Thyroid gland (tissue), 4 donors: ENCODE measurements around the gene RPS19. TPM values are rescaled to one million over a fixed set of nuclear protein-coding genes. Genes with fewer than 3 reads are reported as not detected.

ENCODE experiments used
- DNase-seq, 2 donors: peaks; one replicate each; pipeline ENCODE4 v3.0.0-alpha.2; 2019
- H3K27ac ChIP-seq, 3 donors: fragments of 200-600 bp; sonication (generic); 1 replicate in 2 of 3; 2 replicates in 1 of 3; pipeline ENCODE4 v1.5.1; 2016 to 2019; ENCODE audit warnings: mild to moderate bottlenecking in 1 of 3, moderate library complexity in 1 of 3
- H3K27me3 ChIP-seq: fragments of 200-600 bp; sonication (generic); one replicate; pipeline ENCODE4 v1.5.1; 2019
- H3K36me3 ChIP-seq, 2 donors: fragments of 200-600 bp; sonication (generic); one replicate each; pipeline ENCODE4 v1.5.1; 2016 to 2019
- H3K4me1 ChIP-seq, 2 donors: fragments of 200-600 bp; sonication (generic); one replicate each; pipeline ENCODE4 v1.5.1; 2017 to 2019
- H3K4me3 ChIP-seq, 3 donors: fragments of 200-600 bp; sonication (generic); replicated peaks in 1 of 3; 1 replicate in 2 of 3; 2 replicates in 1 of 3; pipeline ENCODE4 v1.5.1; 2016; ENCODE audit warnings: mild to moderate bottlenecking in 1 of 3
- H3K9me3 ChIP-seq: fragments of 200-600 bp; sonication (generic); one replicate; pipeline ENCODE4 v1.5.1; 2017
- CTCF ChIP-seq, 6 experiments: fragments of 200-600 bp in 3 of 6; fragments of 450-650 bp in 3 of 6; sonication (generic) in 3 of 6; IDR thresholded peaks; one replicate each; pipeline ENCODE4 v1.5.1; 2016 to 2019; ENCODE audit warnings: antibody characterized with exemption in 6 of 6, mild to moderate bottlenecking in 2 of 6, inconsistent platforms in 1 of 6, moderate library complexity in 1 of 6
- POLR2A ChIP-seq, 2 donors: fragments of 450-650 bp; IDR thresholded peaks; one replicate each; pipeline ENCODE4 v1.6.1; 2017; ENCODE audit warnings: antibody characterized with exemption in 2 of 2, mild to moderate bottlenecking in 2 of 2, moderate library complexity in 1 of 2
- WGBS, 2 donors: methylation state at CpG; one replicate each; pipeline ENCODE4 v1.1.5; 2017; 5-methylcytosine and 5-hydroxymethylcytosine counted together
- intact Hi-C: fragments of 100-400 bp; cut with DNase I; formaldehyde crosslinking; loops from one replicate; pipeline ENCODE4 v1.15.1; 2023
- microRNA-seq: library from miRNA; unstranded; fragments of <30 nt; microRNA quantifications from one replicate; pipeline ENCODE4, GENCODE V29; 2016
- small RNA-seq: library from RNA; depleted of rRNA; stranded (forward); fragments of <200 nt; gene quantifications from one replicate; pipeline ENCODE3, GENCODE V24; 2016
- total RNA-seq, 4 donors: library from RNA; depleted of rRNA; stranded (reverse); fragments of >200 nt; gene quantifications; one replicate each; pipeline ENCODE4 v1.2.3, GENCODE V29; 2016

Gene RPS19
- total RNA-seq, 4 donors from 2014 or later: 351 to 1,305 (median 623) TPM

DNA sequence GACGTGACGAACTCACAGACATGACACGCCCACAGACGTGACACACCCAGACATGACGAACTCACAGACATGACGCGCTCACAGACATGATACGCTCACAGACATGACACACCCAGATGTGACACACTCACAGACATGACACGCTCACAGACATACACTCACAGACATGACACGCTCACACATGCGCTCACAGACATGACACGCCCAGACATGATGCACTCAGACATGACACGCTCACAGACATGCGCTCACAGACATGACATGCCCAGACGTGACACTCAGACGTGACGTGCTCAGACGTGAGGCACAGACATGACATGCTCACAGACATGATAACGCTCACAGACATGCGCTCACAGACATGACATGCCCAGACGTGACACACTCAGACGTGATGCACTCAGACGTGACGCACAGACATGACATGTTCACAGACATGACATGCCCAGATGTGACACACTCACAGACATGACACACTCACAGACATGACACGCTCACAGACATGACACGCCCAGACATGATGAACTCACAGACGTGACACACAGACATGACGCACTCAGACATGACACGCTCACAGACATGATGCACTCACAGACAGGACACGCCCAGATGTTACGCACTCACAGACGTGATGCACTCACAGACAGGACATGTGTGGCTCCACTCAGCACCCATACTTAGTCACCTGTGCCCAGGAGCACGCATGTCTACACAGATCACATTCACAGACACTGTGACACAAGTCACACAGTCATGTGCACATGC is 60.1 kb downstream of the RPS19 start:
- H3K9me3 ChIP-seq: no peaks in the 10 kb centered on the region
- 83 to 93% methylated on average over 26 to 31 of the region's 33 CpGs for WGBS, 2 donors
- H3K36me3 ChIP-seq: no peaks in the 10 kb centered on the region
- intact Hi-C loops: no loop called here
- peaks cover 16% of the 10 kb centered on the region for H3K27me3 ChIP-seq
- TF ChIP-seq CTCF (IDR thresholded peaks at IDR 0.05): no peak
- TF ChIP-seq POLR2A (IDR thresholded peaks at IDR 0.05): no peak
- no peak for DNase-seq
- H3K27ac ChIP-seq: no peak overlapping the region
- no peaks in the 10 kb centered on the region for H3K4me1 ChIP-seq
- H3K4me3 ChIP-seq: no peak overlapping the region

- Histone ChIP-seq H3K9me3 (no peaks in the 10 kb centered on the region), H3K4me3 (no peak overlapping the region), H3K27me3 (peaks cover 12% of the 10 kb centered on the region), H3K27ac (no peak overlapping the region), H3K36me3 (no peaks in the 10 kb centered on the region), H3K4me1 (no peaks in the 10 kb centered on the region)
- no peak for DNase-seq
- TF ChIP-seq POLR2A (IDR thresholded peaks at IDR 0.05): no peak
- no peak for TF ChIP-seq CTCF (IDR thresholded peaks at IDR 0.05)
- intact Hi-C loops: no loop called here
- WGBS, 2 donors: 4 to 8% methylated on average over 11 to 26 of the region's 26 CpGs
These were observed 61.0 kb downstream of the RPS19 start for GRCh38 chr19:41920882-41921576.

- WGBS, 2 donors: 6 to 14% methylated on average over 22 of the region's 22 CpGs
- no peak overlapping the region for H3K27ac ChIP-seq
- H3K9me3 ChIP-seq: no peaks in the 10 kb centered on the region
- DNase-seq: no peak
- intact Hi-C loops: no loop called here
- peaks cover 12% of the 10 kb centered on the region for H3K27me3 ChIP-seq
- no peaks in the 10 kb centered on the region for H3K36me3 ChIP-seq
- no peak overlapping the region for H3K4me3 ChIP-seq
- TF ChIP-seq POLR2A (IDR thresholded peaks at IDR 0.05): no peak
- TF ChIP-seq CTCF (IDR thresholded peaks at IDR 0.05): no peak
- no peaks in the 10 kb centered on the region for H3K4me1 ChIP-seq
These were observed 61.8 kb downstream of the RPS19 start for GRCh38 chr19:41921577-41922576.

Small RNAs within 50 kb of the gene (microRNA-seq; reads per million reads assigned to microRNA genes)
- gene MIR6797: not detected

Small RNAs within 50 kb of the gene (small RNA-seq; reads per million reads assigned to genes)
- not detected for gene MIR6797

Other genes with a start within 250 kb of the RPS19 start
- 1 to 10 TPM in 1 of 4 donors, under 1 TPM in 1, not detected in 2; 0.73 to 3.5 TPM for gene CEACAM4, start 233.2 kb upstream of the RPS19 start, total RNA-seq
- not detected for gene CEACAM7, start 172.0 kb upstream of the RPS19 start, total RNA-seq
- 1 to 10 TPM in 2 of 4 donors, not detected in 2; 1.2 to 8.8 TPM for gene CEACAM5, start 151.6 kb upstream of the RPS19 start, total RNA-seq
- under 1 TPM in 2 of 4 donors, not detected in 2; 0.11 to 0.13 TPM for gene CEACAM6, start 104.7 kb upstream of the RPS19 start, total RNA-seq
- gene CEACAM3, start 63.7 kb upstream of the RPS19 start, total RNA-seq: not detected
- not detected for gene LYPD4, start 15.6 kb upstream of the RPS19 start, total RNA-seq
- under 1 TPM in 1 of 4 donors, not detected in 3; 0.13 TPM for gene DMRTC2, start 15.2 kb upstream of the RPS19 start, total RNA-seq
- 1 to 10 TPM in 1 of 4 donors, under 1 TPM in 1, not detected in 2; 0.22 to 1.5 TPM for gene CD79A, start 17.0 kb downstream of the RPS19 start, total RNA-seq
- 10 to 100 TPM; 34.5 to 52.6 (median 42.9) TPM for gene ARHGEF1, start 22.9 kb downstream of the RPS19 start, total RNA-seq
- under 1 TPM in 1 of 4 donors, not detected in 3; 0.24 TPM for gene ERFL, start 68.2 kb downstream of the RPS19 start, total RNA-seq
- gene RABAC1, start 99.1 kb downstream of the RPS19 start, total RNA-seq: 100 to 1,000 TPM; 138 to 359 (median 241) TPM
- gene ATP1A3, start 134.0 kb downstream of the RPS19 start, total RNA-seq: under 1 TPM in 1 of 4 donors, not detected in 3; 0.13 TPM
- gene GRIK5, start 210.0 kb downstream of the RPS19 start, total RNA-seq: 10 to 100 TPM; 12.0 to 24.2 (median 20.1) TPM
- gene ZNF574, start 215.9 kb downstream of the RPS19 start, total RNA-seq: 10 to 100 TPM; 16.0 to 22.8 (median 21.1) TPM